WERI-Rb-1 (cell line): Measurements from ENCODE around the gene THRSP.

Experiments
- DNase-seq: peaks from one replicate; pipeline ENCODE4 v3.0.0-alpha.2; 2020
- H3K27ac ChIP-seq: fragments of 250-450 bp; sonication (Bioruptor Pico); 2 replicates; pipeline ENCODE4 v1.5.1; 2020; ENCODE audit warnings: mild to moderate bottlenecking, moderate library complexity
- H3K27me3 ChIP-seq: fragments of 250-450 bp; sonication (Bioruptor Pico); 2 replicates; pipeline ENCODE4 v1.5.1; 2021; ENCODE audit warnings: mild to moderate bottlenecking, low read depth, moderate library complexity; ENCODE audit not compliant: insufficient read depth, severe bottlenecking
- H3K36me3 ChIP-seq: fragments of 250-450 bp; sonication (Bioruptor Pico); 2 replicates; pipeline ENCODE4 v1.5.1; 2020; ENCODE audit warnings: mild to moderate bottlenecking, moderate library complexity
- H3K4me3 ChIP-seq: 2 replicates; pipeline ENCODE4 v1.5.1; 2011; ENCODE audit warnings: low read depth, mild to moderate bottlenecking, control low read depth, low read length
- H3K9me3 ChIP-seq: fragments of 250-450 bp; sonication (Bioruptor Pico); 2 replicates; pipeline ENCODE4 v1.5.1; 2021; ENCODE audit warnings: mild to moderate bottlenecking, moderate library complexity; ENCODE audit not compliant: severe bottlenecking
- TF ChIP-seq, protein P1 (sequence below): IDR thresholded peaks from 2 replicates; pipeline ENCODE4 v1.5.1; 2011; ENCODE audit warnings: low read depth, mild to moderate bottlenecking, control low read depth, inconsistent platforms, low read length

The THRSP gene

GRCh38 chr11:78100676-78101472 is 37.2 kb downstream of the THRSP start:
- DNase-seq, result no peak
- H3K9me3 ChIP-seq, result no peaks in the 10 kb centered on the region
- H3K4me3 ChIP-seq, result no peak overlapping the region
- no peak overlapping the region; the same call in 1 of the 2 replicates for H3K27ac ChIP-seq
- TF ChIP-seq, protein P1, sequence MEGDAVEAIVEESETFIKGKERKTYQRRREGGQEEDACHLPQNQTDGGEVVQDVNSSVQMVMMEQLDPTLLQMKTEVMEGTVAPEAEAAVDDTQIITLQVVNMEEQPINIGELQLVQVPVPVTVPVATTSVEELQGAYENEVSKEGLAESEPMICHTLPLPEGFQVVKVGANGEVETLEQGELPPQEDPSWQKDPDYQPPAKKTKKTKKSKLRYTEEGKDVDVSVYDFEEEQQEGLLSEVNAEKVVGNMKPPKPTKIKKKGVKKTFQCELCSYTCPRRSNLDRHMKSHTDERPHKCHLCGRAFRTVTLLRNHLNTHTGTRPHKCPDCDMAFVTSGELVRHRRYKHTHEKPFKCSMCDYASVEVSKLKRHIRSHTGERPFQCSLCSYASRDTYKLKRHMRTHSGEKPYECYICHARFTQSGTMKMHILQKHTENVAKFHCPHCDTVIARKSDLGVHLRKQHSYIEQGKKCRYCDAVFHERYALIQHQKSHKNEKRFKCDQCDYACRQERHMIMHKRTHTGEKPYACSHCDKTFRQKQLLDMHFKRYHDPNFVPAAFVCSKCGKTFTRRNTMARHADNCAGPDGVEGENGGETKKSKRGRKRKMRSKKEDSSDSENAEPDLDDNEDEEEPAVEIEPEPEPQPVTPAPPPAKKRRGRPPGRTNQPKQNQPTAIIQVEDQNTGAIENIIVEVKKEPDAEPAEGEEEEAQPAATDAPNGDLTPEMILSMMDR, result no peak
- H3K36me3 ChIP-seq, result peaks cover 22% of the 10 kb centered on the region
- H3K27me3 ChIP-seq, result no peaks in the 10 kb centered on the region

DNA sequence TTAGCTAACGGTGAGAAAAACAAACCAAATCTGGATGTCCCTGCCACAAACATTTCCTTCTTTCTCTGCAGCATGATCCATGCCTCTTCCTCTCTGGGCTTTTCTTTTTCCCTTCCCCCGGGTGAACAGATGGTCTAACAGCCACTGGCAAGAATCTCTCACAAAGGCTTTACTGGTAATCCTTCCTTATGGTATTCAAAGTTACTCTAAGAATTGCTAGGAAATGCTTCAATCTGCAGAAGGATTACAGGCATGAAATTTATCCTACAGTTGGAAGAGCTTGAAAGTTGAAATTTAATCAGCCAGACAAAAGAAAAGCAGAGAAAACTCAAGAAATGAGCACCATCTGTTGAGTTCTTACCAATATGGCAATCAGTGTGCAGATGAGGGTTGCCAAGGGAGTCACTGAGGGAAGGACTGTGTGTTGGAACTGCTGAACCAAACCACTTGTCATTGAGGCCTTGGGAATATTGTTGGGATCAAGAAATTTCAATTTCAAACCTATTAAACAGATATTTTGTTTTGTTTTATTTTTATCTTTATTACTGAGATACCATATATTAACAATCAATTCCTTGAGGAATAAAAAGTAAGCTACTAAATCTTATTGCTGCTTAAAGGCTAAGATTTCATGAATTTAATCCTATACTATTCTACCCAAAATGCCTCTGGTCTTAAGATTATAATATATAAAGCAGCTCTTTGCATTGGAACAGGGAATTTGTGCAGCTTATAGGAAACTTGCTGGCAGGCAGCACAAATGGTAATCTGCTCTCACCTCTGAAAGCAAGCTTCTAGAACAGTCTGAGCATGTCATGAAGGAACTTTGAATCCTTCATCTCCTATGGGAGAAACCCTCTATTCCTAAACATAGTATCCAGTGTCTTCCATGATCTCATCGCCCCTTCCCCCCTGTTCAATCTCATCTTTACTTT is 45.7 kb downstream of the THRSP start:
- Histone ChIP-seq H3K4me3 (0 out of 2 replicates have a peak overlapping the region, but pooled peaks have one; percentile 14), H3K27me3 (no peaks in the 10 kb centered on the region), H3K27ac (peak overlapping the region; percentile 85), H3K9me3 (no peaks in the 10 kb centered on the region), H3K36me3 (peaks cover 22% of the 10 kb centered on the region)
- DNase-seq, result peak; percentile 79
- TF ChIP-seq, protein P1, result no peak

DNA sequence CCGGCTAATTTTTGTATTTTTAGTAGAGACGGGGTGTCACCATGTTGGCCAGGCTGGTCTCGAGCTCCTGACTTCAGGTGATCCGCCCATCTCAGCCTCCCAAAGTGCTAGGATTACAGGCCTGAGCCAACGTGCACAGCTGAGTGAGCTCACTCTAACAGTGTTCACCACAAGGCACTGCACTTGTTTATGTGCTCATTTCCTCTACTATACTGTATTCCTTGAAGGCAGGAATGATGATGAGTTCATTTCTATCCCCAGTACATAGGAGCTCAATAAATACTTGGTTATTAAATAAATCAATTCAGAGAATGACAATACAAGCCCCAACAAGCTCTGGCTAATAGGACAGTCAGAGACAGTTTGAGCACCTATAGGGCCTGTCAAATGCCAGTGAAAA is 46.7 kb downstream of the THRSP start:
- peak; percentile 34 for DNase-seq
- Histone ChIP-seq H3K27me3 (no peaks in the 10 kb centered on the region), H3K27ac (peak overlapping the region; percentile 85), H3K9me3 (no peaks in the 10 kb centered on the region), H3K36me3 (peaks cover 22% of the 10 kb centered on the region), H3K4me3 (no peak overlapping the region)
- TF ChIP-seq, protein P1, result no peak

DNA sequence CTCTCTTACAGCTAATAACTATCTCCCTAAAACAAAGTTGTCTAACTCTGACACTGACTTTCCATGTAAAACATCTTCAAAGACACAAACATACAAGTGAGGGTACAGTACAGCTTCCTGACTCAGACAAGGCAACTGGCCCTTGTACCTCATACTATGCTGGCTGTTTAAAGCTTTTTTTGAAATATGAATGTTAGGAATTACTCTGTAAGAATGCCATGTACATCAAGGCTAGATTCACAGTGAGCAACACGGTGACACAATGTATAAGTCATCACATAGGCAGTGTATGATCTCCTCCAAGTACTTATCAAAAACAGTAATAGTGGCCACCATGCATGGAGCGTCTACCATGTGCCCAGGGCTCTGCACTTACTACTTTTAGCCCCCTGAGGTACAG is 47.2 kb downstream of the THRSP start:
- Histone ChIP-seq H3K36me3 (peaks cover 22% of the 10 kb centered on the region), H3K9me3 (no peaks in the 10 kb centered on the region), H3K27ac (peak overlapping the region; percentile 85), H3K4me3 (no peak overlapping the region), H3K27me3 (no peaks in the 10 kb centered on the region)
- TF ChIP-seq, protein P1, result no peak
- no peak for DNase-seq

- Histone ChIP-seq H3K27ac (no peak overlapping the region), H3K9me3 (no peaks in the 10 kb centered on the region), H3K27me3 (no peaks in the 10 kb centered on the region), H3K4me3 (no peak overlapping the region), H3K36me3 (peaks cover 19% of the 10 kb centered on the region)
- TF ChIP-seq, protein P1, result no peak
- DNase-seq, result no peak
Measured at GRCh38 chr11:78111298-78111697, 47.6 kb downstream of the THRSP start.
